AG10803 (cell line): Measurements from ENCODE around the gene CELSR1.
A peak's percentile ranks its signal among the peaks of the same experiment; 100 is the strongest.

ENCODE experiments used
- DNase-seq: peaks from one replicate; pipeline ENCODE4 v3.0.0; 2010; ENCODE audit warnings: low read depth
- H3K4me3 ChIP-seq: 2 replicates; pipeline ENCODE4 v1.5.1; 2011; ENCODE audit warnings: mild to moderate bottlenecking, low read length, control low read depth
- CTCF ChIP-seq: conservative IDR thresholded peaks from 2 replicates; pipeline ENCODE4 v1.5.1; 2011; ENCODE audit warnings: mild to moderate bottlenecking, low read length, control low read depth, inconsistent platforms

CELSR1 gene

GRCh38 chr22:46377525-46378425, 159.6 kb downstream of the CELSR1 start:
- H3K4me3 ChIP-seq: no peak overlapping the region
- no peak for TF ChIP-seq CTCF
- peak; percentile 22 for DNase-seq

- no peak for DNase-seq
- TF ChIP-seq CTCF: no peak
- H3K4me3 ChIP-seq: no peak overlapping the region
These were observed 160.4 kb downstream of the CELSR1 start for GRCh38 chr22:46376908-46377524.

- no peak for DNase-seq
- no peak for TF ChIP-seq CTCF
- H3K4me3 ChIP-seq: no peak overlapping the region
These were observed 161.3 kb downstream of the CELSR1 start for GRCh38 chr22:46376111-46376510.

GRCh38 chr22:46374663-46375474, 162.6 kb downstream of the CELSR1 start:
- H3K4me3 ChIP-seq: no peak overlapping the region
- no peak for DNase-seq
- TF ChIP-seq CTCF: no peak

GRCh38 chr22:46373921-46374662, 163.3 kb downstream of the CELSR1 start:
- DNase-seq: no peak
- H3K4me3 ChIP-seq: no peak overlapping the region
- TF ChIP-seq CTCF: no peak

GRCh38 chr22:46373159-46373558, 164.3 kb downstream of the CELSR1 start:
- no peak for TF ChIP-seq CTCF
- H3K4me3 ChIP-seq: no peak overlapping the region
- DNase-seq: no peak
